Activated gamma-delta T cell treated with anti-CD3 and anti-CD28 coated beads, Interleukin-2, amount 50 U/mL, for 16 hours (primary cell): ENCODE measurements around the gene STARD13.

Experiments used
- DNase-seq: peaks from one replicate; pipeline ENCODE4 v3.0.0-alpha.2; 2020; ENCODE audit warnings: low read depth

Gene STARD13

GRCh38 chr13:33285420-33286124 lies at the start of gene STARD13:
Gene STARD13, minus strand, starts transcription at chr13:33285755. Its CDS starts 117 bp downstream, at chr13:33285638.
- DNase-seq: no peak

- DNase-seq: no peak
Measured at GRCh38 chr13:33334831-33335230, 49.3 kb upstream of the STARD13 start.

- DNase-seq: no peak
Measured at GRCh38 chr13:33331962-33332361, 46.4 kb upstream of the STARD13 start.

- no peak for DNase-seq
Measured at GRCh38 chr13:33330483-33330882, 44.9 kb upstream of the STARD13 start.

- no peak for DNase-seq
Measured at GRCh38 chr13:33328701-33329100, 43.1 kb upstream of the STARD13 start.

GRCh38 chr13:33326723-33327122 lies 41.2 kb upstream of the STARD13 start:
- no peak for DNase-seq

- DNase-seq: no peak
Measured at GRCh38 chr13:33326246-33326645, 40.7 kb upstream of the STARD13 start.

GRCh38 chr13:33323801-33324510 lies 38.4 kb upstream of the STARD13 start:
- DNase-seq: no peak

GRCh38 chr13:33322965-33323668 lies 37.6 kb upstream of the STARD13 start:
- no peak for DNase-seq

- no peak for DNase-seq
Measured at GRCh38 chr13:33322543-33322809, 36.9 kb upstream of the STARD13 start.

GRCh38 chr13:33321686-33322542 lies 36.4 kb upstream of the STARD13 start:
- no peak for DNase-seq

GRCh38 chr13:33319859-33320258 lies 34.3 kb upstream of the STARD13 start:
- DNase-seq: no peak

- no peak for DNase-seq
Measured at GRCh38 chr13:33318744-33319143, 33.2 kb upstream of the STARD13 start.

- no peak for DNase-seq
Measured at GRCh38 chr13:33318037-33318436, 32.5 kb upstream of the STARD13 start.

GRCh38 chr13:33316890-33317289 lies 31.3 kb upstream of the STARD13 start:
- DNase-seq: no peak

GRCh38 chr13:33313504-33313903 lies 27.9 kb upstream of the STARD13 start:
- DNase-seq: no peak

- no peak for DNase-seq
Measured at GRCh38 chr13:33312861-33313212, 27.3 kb upstream of the STARD13 start.

GRCh38 chr13:33312150-33312860 lies 26.8 kb upstream of the STARD13 start:
- DNase-seq: no peak

- DNase-seq: no peak
Measured at GRCh38 chr13:33311040-33311439, 25.5 kb upstream of the STARD13 start.

GRCh38 chr13:33310245-33311038 lies 24.9 kb upstream of the STARD13 start:
- no peak for DNase-seq

GRCh38 chr13:33308863-33309262 lies 23.3 kb upstream of the STARD13 start:
- no peak for DNase-seq
